Measurements from ENCODE around the gene ZNF429.
"Not testable (repeated sequence)": the region's sequence is repeated elsewhere in the genome, so short reads cannot be mapped to it uniquely, and the experiment has no call there.

ZNF429 gene

GRCh38 chr19:21505459-21506451 is at the start of gene ZNF429:
ZNF429 (plus strand) TSS chr19:21505602; CDS start chr19:21505772, 170 bp downstream.
- DNase-seq, result peak; percentile 71

GRCh38 chr19:21460686-21461085 is 44.7 kb upstream of the ZNF429 start:
- DNase-seq, result no peak

- DNase-seq, result no peak
These were observed 42.9 kb upstream of the ZNF429 start for GRCh38 chr19:21462540-21462939.

- peak; percentile 34 for DNase-seq
These were observed 41.8 kb upstream of the ZNF429 start for GRCh38 chr19:21463449-21464105.

- DNase-seq, result no peak
These were observed 38.8 kb upstream of the ZNF429 start for GRCh38 chr19:21466627-21467026.

- no peak for DNase-seq
These were observed 36.6 kb upstream of the ZNF429 start for GRCh38 chr19:21468791-21469190.

- DNase-seq, result no peak
These were observed 32.9 kb upstream of the ZNF429 start for GRCh38 chr19:21472507-21472906.

GRCh38 chr19:21474671-21475181 is 30.7 kb upstream of the ZNF429 start:
- DNase-seq, result no peak

GRCh38 chr19:21482361-21482760 is 23.0 kb upstream of the ZNF429 start:
- DNase-seq, result not testable (repeated sequence)

- peak; percentile 5 for DNase-seq
These were observed 22.5 kb upstream of the ZNF429 start for GRCh38 chr19:21482863-21483276.

GRCh38 chr19:21483589-21484170 is 21.7 kb upstream of the ZNF429 start:
- no peak for DNase-seq

GRCh38 chr19:21484631-21485030 is 20.8 kb upstream of the ZNF429 start:
- DNase-seq, result no peak

- no peak for DNase-seq
These were observed 19.5 kb upstream of the ZNF429 start for GRCh38 chr19:21485926-21486325.

- no peak for DNase-seq
These were observed 17.4 kb upstream of the ZNF429 start for GRCh38 chr19:21487969-21488368.

- DNase-seq, result no peak
These were observed 14.3 kb upstream of the ZNF429 start for GRCh38 chr19:21491146-21491545.

GRCh38 chr19:21492947-21493906 is 12.2 kb upstream of the ZNF429 start:
- DNase-seq, result no peak

- no peak for DNase-seq
These were observed 8.5 kb upstream of the ZNF429 start for GRCh38 chr19:21496876-21497275.

- no peak for DNase-seq
These were observed 6.8 kb upstream of the ZNF429 start for GRCh38 chr19:21498651-21499050.

- no peak for DNase-seq
These were observed 2.8 kb downstream of the ZNF429 start for GRCh38 chr19:21508198-21508597.

- DNase-seq, result not testable (repeated sequence)
These were observed 5.7 kb downstream of the ZNF429 start for GRCh38 chr19:21511058-21511457.

- DNase-seq, result not testable (repeated sequence)
These were observed 7.2 kb downstream of the ZNF429 start for GRCh38 chr19:21512609-21513008.

GRCh38 chr19:21513651-21514050 is 8.2 kb downstream of the ZNF429 start:
- DNase-seq, result no peak
